Measurements from ENCODE around the gene ESPN. TPM values are rescaled to one million over a fixed set of nuclear protein-coding genes. Genes with fewer than 3 reads are reported as not detected.

Gene ESPN
- total and polyA plus RNA-seq, 10 donors, result 0.26 to 6.0 (median 0.54) TPM; not detected in 1

DNA sequence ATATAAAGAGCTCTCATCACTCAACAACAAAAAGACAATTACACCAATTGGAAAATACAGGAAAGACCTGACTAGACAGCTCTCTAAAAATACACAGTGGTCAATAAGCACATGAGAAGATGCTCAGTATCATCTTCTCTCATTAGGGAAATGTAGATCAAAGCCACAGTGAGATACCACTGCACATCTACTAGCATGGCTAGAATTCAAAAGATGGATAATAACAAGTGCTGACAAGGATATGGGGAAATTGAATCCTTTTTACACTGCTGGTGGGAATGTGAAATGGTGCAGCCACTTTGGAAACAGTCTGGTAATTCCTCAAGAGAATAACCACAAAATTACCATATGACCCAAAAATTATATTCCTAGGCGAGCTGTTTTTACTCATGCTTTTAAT lies 40.4 kb upstream of the ESPN start:
- Histone ChIP-seq H3K4me3 (no peak overlapping the region), H3K27me3 (replicated peaks in 1 of 7) (no peaks in the 10 kb centered on the region), H3K36me3 (no peaks in the 10 kb centered on the region), H3K27ac (no peak overlapping the region), H3K4me1 (peaks cover 0 to 12% (median 2%) of the 10 kb centered on the region in 6 donors), H3K9me3 (peaks cover 0 to 14% (median 0%) of the 10 kb centered on the region in 8 donors)
- intact Hi-C loops (cut with DNase I; ENCODE audit: low total_unique reads), result no loop called here
- no peak for TF ChIP-seq POLR2AphosphoS5 (IDR thresholded peaks at IDR 0.05)
- no peak for TF ChIP-seq POLR2A (IDR thresholded peaks at IDR 0.05)
- TF ChIP-seq, protein P1, sequence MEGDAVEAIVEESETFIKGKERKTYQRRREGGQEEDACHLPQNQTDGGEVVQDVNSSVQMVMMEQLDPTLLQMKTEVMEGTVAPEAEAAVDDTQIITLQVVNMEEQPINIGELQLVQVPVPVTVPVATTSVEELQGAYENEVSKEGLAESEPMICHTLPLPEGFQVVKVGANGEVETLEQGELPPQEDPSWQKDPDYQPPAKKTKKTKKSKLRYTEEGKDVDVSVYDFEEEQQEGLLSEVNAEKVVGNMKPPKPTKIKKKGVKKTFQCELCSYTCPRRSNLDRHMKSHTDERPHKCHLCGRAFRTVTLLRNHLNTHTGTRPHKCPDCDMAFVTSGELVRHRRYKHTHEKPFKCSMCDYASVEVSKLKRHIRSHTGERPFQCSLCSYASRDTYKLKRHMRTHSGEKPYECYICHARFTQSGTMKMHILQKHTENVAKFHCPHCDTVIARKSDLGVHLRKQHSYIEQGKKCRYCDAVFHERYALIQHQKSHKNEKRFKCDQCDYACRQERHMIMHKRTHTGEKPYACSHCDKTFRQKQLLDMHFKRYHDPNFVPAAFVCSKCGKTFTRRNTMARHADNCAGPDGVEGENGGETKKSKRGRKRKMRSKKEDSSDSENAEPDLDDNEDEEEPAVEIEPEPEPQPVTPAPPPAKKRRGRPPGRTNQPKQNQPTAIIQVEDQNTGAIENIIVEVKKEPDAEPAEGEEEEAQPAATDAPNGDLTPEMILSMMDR (IDR thresholded peaks at IDR 0.05 in 8 of 11, conservative IDR thresholded peaks at IDR 0.05 in 3 of 11), result no peak
- DNase-seq, result no peak
- WGBS, 5 donors, result 86 to 100% (median 96%) methylated on average over 1 of the region's 1 CpG

DNA sequence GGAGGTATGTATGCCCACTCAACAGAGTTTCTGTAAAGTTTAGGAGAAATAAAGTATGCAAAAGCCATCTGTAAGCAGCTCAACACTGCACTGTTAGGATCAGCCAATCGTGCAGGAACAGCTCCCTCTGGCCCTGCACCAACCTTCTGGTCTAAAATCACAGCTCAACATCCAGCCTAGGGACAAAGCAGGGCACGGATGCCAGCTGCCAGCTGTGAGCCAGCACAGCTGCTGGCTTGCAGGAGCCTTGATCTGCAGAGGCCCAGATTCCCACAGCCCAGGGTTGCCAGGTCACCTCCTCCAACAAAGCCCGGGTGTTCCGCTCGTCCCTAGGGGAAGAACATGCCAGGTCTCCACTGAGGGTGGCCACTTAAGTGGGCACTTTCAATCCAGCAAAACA lies 39.6 kb upstream of the ESPN start:
- DNase-seq, result no peak
- Histone ChIP-seq H3K27ac (peak overlapping the region in 1 of 8 donors; percentile 27), H3K36me3 (no peaks in the 10 kb centered on the region), H3K4me1 (peaks cover 0 to 12% (median 2%) of the 10 kb centered on the region in 6 donors), H3K9me3 (peaks cover 0 to 10% (median 0%) of the 10 kb centered on the region in 8 donors), H3K4me3 (no peak overlapping the region), H3K27me3 (replicated peaks in 1 of 7) (no peaks in the 10 kb centered on the region)
- WGBS, 5 donors, result 70 to 96% (median 87%) methylated on average over 5 of the region's 5 CpGs
- TF ChIP-seq POLR2A (IDR thresholded peaks at IDR 0.05) (no peak), POLR2AphosphoS5 (IDR thresholded peaks at IDR 0.05) (no peak)
- TF ChIP-seq, protein P1 (IDR thresholded peaks at IDR 0.05 in 8 of 11, conservative IDR thresholded peaks at IDR 0.05 in 3 of 11), result no peak
- intact Hi-C loops (cut with DNase I; ENCODE audit: low total_unique reads), result no loop called here

DNA sequence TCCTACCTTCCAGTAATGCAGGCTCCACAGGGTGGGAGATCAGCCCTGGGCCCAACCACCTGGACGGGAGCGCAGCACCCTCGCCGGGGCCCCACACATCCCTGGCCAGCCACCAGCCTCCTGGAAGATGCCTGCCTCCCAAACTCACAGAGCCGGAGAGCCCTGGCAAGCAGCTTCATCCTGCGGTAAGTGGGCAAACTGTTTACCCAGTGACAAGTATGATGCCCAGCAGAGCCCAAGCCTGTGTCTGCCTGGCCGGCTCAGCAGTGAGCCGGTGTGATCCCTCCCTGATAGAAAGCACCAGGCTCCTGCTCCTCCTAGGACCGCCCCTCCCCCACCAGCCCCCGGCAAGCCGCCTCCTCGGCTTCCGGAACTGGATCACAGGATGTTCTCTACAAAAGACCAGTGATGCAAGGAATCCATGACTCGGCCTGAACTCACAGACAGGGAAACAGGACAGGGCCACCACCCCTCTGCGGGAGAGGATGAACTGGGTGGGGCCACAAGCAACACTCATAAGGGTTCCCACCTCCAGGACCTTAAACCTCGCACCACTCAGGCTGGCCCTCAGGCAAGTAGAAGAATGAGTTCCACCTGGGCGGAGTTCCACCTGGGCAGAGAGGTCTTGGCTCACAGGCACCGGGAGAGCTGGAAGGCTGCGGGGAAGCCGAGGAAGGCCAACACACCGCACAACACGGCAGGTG lies 38.9 kb upstream of the ESPN start:
- intact Hi-C loops (cut with DNase I; ENCODE audit: low total_unique reads), result no loop called here
- DNase-seq, result no peak
- Histone ChIP-seq H3K36me3 (no peaks in the 10 kb centered on the region), H3K4me3 (no peak overlapping the region), H3K9me3 (peaks cover 0 to 7% (median 0%) of the 10 kb centered on the region in 8 donors), H3K27me3 (replicated peaks in 1 of 7) (no peaks in the 10 kb centered on the region), H3K4me1 (peaks cover 0 to 12% (median 2%) of the 10 kb centered on the region in 6 donors), H3K27ac (peak overlapping the region in 2 of 8 donors; percentile 12 to 27)
- TF ChIP-seq, protein P1 (IDR thresholded peaks at IDR 0.05 in 8 of 11, conservative IDR thresholded peaks at IDR 0.05 in 3 of 11), result no peak
- TF ChIP-seq POLR2AphosphoS5 (IDR thresholded peaks at IDR 0.05), result no peak
- no peak for TF ChIP-seq POLR2A (IDR thresholded peaks at IDR 0.05)
- WGBS, 5 donors, result 74 to 86% (median 79%) methylated on average over 10 to 22 of the region's 22 CpGs

DNA sequence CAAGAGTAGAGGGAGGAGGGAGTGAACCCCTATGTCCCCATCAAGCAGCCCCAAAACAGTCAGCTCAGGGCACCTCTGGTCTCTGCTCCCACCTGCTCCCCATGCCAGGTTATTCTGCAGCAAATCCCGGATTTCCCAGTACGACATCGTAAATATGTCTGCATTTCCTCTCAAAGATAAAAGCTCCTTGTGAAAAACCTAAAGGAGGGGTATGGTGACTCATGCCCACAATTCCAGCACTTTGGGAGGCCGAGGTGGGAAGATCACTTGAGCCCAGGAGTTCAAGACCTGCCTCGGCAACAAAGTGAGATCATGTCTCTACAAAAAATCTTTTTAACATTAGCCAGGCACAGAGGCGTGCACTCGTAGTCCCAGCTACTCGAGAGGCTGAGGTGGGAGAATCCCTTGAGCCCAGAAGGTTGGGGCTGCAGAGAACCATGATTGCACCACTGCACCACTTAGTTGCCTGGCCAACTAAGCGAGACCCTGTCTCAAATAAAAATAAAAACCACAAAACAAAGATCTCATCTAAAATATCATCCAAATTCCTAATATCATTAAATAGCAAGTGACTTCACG lies 38.1 kb upstream of the ESPN start:
- intact Hi-C loops (cut with DNase I; ENCODE audit: low total_unique reads), result no loop called here
- TF ChIP-seq, protein P1 (IDR thresholded peaks at IDR 0.05 in 8 of 11, conservative IDR thresholded peaks at IDR 0.05 in 3 of 11), result no peak
- no peak for TF ChIP-seq POLR2A (IDR thresholded peaks at IDR 0.05)
- no peak for TF ChIP-seq POLR2AphosphoS5 (IDR thresholded peaks at IDR 0.05)
- Histone ChIP-seq H3K4me3 (no peak overlapping the region), H3K9me3 (peaks cover 0 to 7% (median 0%) of the 10 kb centered on the region in 8 donors), H3K4me1 (peaks cover 0 to 16% (median 6%) of the 10 kb centered on the region in 6 donors), H3K27ac (no peak overlapping the region), H3K36me3 (no peaks in the 10 kb centered on the region), H3K27me3 (replicated peaks in 1 of 7) (peaks cover 0 to 6% (median 0%) of the 10 kb centered on the region in 7 donors)
- no peak for DNase-seq
- WGBS, 5 donors, result 81 to 91% (median 85%) methylated on average over 10 of the region's 10 CpGs

All from spleen (tissue), 11 donors.